HG02642 (cell line): ENCODE measurements around the gene G6PC1.
"Not testable (repeated sequence)": the region's sequence is repeated elsewhere in the genome, so short reads cannot be mapped to it uniquely, and the experiment has no call there.

Source experiments
- ATAC-seq: cut with Tn5 transposase; IDR thresholded peaks from one replicate; pipeline ENCODE4 v1.9.1; 2021; ENCODE audit warnings: mild to moderate bottlenecking; ENCODE audit not compliant: unreplicated experiment, poor library complexity

G6PC1 gene

GRCh38 chr17:42873315-42873714 is 27.3 kb upstream of the G6PC1 start:
- no peak for ATAC-seq

- ATAC-seq = not testable (repeated sequence)
Observed at GRCh38 chr17:42873932-42874695, 26.5 kb upstream of the G6PC1 start.

- no peak for ATAC-seq
Observed at GRCh38 chr17:42877037-42877436, 23.6 kb upstream of the G6PC1 start.

GRCh38 chr17:42878123-42878880 is 22.3 kb upstream of the G6PC1 start:
- ATAC-seq = no peak

- no peak for ATAC-seq
Observed at GRCh38 chr17:42878924-42879595, 21.5 kb upstream of the G6PC1 start.

- ATAC-seq = no peak
Observed at GRCh38 chr17:42879596-42879985, 21.0 kb upstream of the G6PC1 start.

- no peak for ATAC-seq
Observed at GRCh38 chr17:42880776-42881310, 19.8 kb upstream of the G6PC1 start.

GRCh38 chr17:42881706-42882105 is 18.9 kb upstream of the G6PC1 start:
- ATAC-seq = not testable (repeated sequence)

GRCh38 chr17:42882166-42882565 is 18.4 kb upstream of the G6PC1 start:
- ATAC-seq = no peak

- ATAC-seq = no peak
Observed at GRCh38 chr17:42883802-42884558, 16.6 kb upstream of the G6PC1 start.

- not testable (repeated sequence) for ATAC-seq
Observed at GRCh38 chr17:42885806-42886205, 14.8 kb upstream of the G6PC1 start.

- no peak for ATAC-seq
Observed at GRCh38 chr17:42886283-42887176, 14.1 kb upstream of the G6PC1 start.

GRCh38 chr17:42889809-42890208 is 10.8 kb upstream of the G6PC1 start:
- ATAC-seq = no peak

- ATAC-seq = no peak
Observed at GRCh38 chr17:42891539-42892152, 9.0 kb upstream of the G6PC1 start.

GRCh38 chr17:42893359-42893758 is 7.2 kb upstream of the G6PC1 start:
- ATAC-seq = no peak

GRCh38 chr17:42894283-42895184 is 6.1 kb upstream of the G6PC1 start:
- no peak for ATAC-seq

- no peak for ATAC-seq
Observed at GRCh38 chr17:42895185-42895555, 5.4 kb upstream of the G6PC1 start.
